Measurements from ENCODE around the gene ATP1A2. TPM values are rescaled to one million over a fixed set of nuclear protein-coding genes. Genes with fewer than 3 reads are reported as not detected.

The ATP1A2 gene
- total and polyA plus RNA-seq, 2 donors (not counting 1 experiment from before 2014, with no cell fraction given), result not detected

- no peaks in the 10 kb centered on the region for H3K27me3 Mint-ChIP-seq
- Histone ChIP-seq H3K9me3 (ENCODE audit: control extremely low read depth in 1 of 3, control insufficient read depth in 2 of 3, insufficient read depth in 1 of 3, low read length in 2 of 3) (no peaks in the 10 kb centered on the region), H4K20me1 (ENCODE audit: control insufficient read depth, insufficient read depth, low read length, poor library complexity, severe bottlenecking) (peaks cover 44% of the 10 kb centered on the region), H3K27ac (ENCODE audit: low read length in 2 of 2) (peak within 1 kb of the TSS; percentile 95 to 99), H3K9ac (ENCODE audit: low read length) (peak within 1 kb of the TSS; percentile 94), H3K36me3 (replicated peaks in 1 of 2; ENCODE audit: control extremely low read depth in 1 of 2, control insufficient read depth in 1 of 2, extremely low read depth in 1 of 2, insufficient read depth in 2 of 2, low read length in 1 of 2) (peaks cover 3 to 24% of the 10 kb centered on the region in 2 experiments), H2AFZ (ENCODE audit: insufficient read depth, low read depth, low read length, poor library complexity, severe bottlenecking) (peak within 1 kb of the TSS; percentile 95), H3K27me3 (replicated peaks in 1 of 4; ENCODE audit: control extremely low read depth in 1 of 4, control insufficient read depth in 3 of 4, insufficient read depth in 4 of 4, low read length in 3 of 4) (no peaks in the 10 kb centered on the region), H3K4me1 (ENCODE audit: control insufficient read depth in 2 of 2, insufficient read depth in 2 of 2, low read length in 2 of 2) (peaks cover 33 to 45% of the 10 kb centered on the region in 2 donors), H3K4me3 (ENCODE audit: control extremely low read depth in 1 of 5, extremely low read depth in 1 of 5, insufficient read depth in 1 of 5, low read depth in 2 of 5, low read length in 4 of 5) (peak within 1 kb of the TSS; percentile 63 to 90 (median 83)), H3K79me2 (ENCODE audit: control insufficient read depth, insufficient read depth, low read length) (peaks cover 36% of the 10 kb centered on the region), H3K4me2 (replicated peaks; ENCODE audit: low read depth, low read length, poor library complexity, severe bottlenecking) (peak within 1 kb of the TSS; percentile 98)
- DNase-seq, result peak; percentile 93
- H3K4me3 Mint-ChIP-seq, result peak within 1 kb of the TSS; percentile 94
- peak within 1 kb of the TSS; percentile 91 for H3K27ac Mint-ChIP-seq
- intact Hi-C loops (cut with micrococcal nuclease), result loop anchor here (1.0 to 10.0 kb wide), 8 partner anchors 13 to 1297 kb away; partner anchors contain the start of genes DCAF8, DUSP23, KCNJ10 and PEX19
- ATAC-seq (ENCODE audit: low read depth), result peak; percentile 65
- ChIA-PET CTCF (interaction anchor here (0.8 to 6.5 kb wide), 11 partner anchors 12 to 193 kb away, joined by 3 to 60 read pairs (median 4); partner anchors contain the start of gene KCNJ9), POLR2A (interaction anchor here (0.6 to 2.0 kb wide), 11 partner anchors 11 to 1919 kb away, joined by 3 to 8 read pairs (median 4); partner anchors contain the start of genes DCAF8 and TAGLN2)
- 3% methylated on average over 50 of the region's 64 CpGs for WGBS (ENCODE audit: insufficient coverage)
- H3K4me1 Mint-ChIP-seq, result peaks cover 47% of the 10 kb centered on the region
- no peaks in the 10 kb centered on the region for H3K9me3 Mint-ChIP-seq (ENCODE audit: insufficient read depth)
- TF ChIP-seq CTCF (IDR thresholded peaks at IDR 0.05), result no peak
- TF ChIP-seq EZH2 (IDR thresholded peaks at IDR 0.05; ENCODE audit: borderline replicate concordance, insufficient read depth, low read depth, low read length, poor library complexity, severe bottlenecking), result no peak
These were observed 17.4 kb upstream of the ATP1A2 start, which contains the start of gene IGSF8 for GRCh38 chr1:160097911-160098851. IGSF8 (minus strand) TSS chr1:160098619; CDS start chr1:160098472, 147 bp downstream.
